GM12801 (cell line): ENCODE results near the gene CDH6.

Source experiments
- CTCF ChIP-seq: IDR thresholded peaks from one replicate; pipeline ENCODE4 v1.5.1; 2011; ENCODE audit warnings: control low read depth; ENCODE audit not compliant: insufficient read length; ENCODE audit errors: extremely low read depth

Gene CDH6

GRCh38 chr5:31215236-31215635, 21.8 kb downstream of the CDH6 start:
- TF ChIP-seq CTCF: no peak

- TF ChIP-seq CTCF: no peak
These were observed 24.0 kb downstream of the CDH6 start for GRCh38 chr5:31217446-31217845.

GRCh38 chr5:31218978-31219377, 25.5 kb downstream of the CDH6 start:
- no peak for TF ChIP-seq CTCF

GRCh38 chr5:31221001-31221400, 27.5 kb downstream of the CDH6 start:
- TF ChIP-seq CTCF: no peak

GRCh38 chr5:31225118-31225517, 31.6 kb downstream of the CDH6 start:
- TF ChIP-seq CTCF: no peak

- no peak for TF ChIP-seq CTCF
These were observed 32.1 kb downstream of the CDH6 start for GRCh38 chr5:31225613-31226012.

- TF ChIP-seq CTCF: no peak
These were observed 33.2 kb downstream of the CDH6 start for GRCh38 chr5:31226651-31227050.

GRCh38 chr5:31229266-31229665, 35.8 kb downstream of the CDH6 start:
- no peak for TF ChIP-seq CTCF
